Kidney (tissue), 14 donors: Measurements from ENCODE around the gene CLEC3B. TPM values are rescaled to one million over a fixed set of nuclear protein-coding genes. Genes with fewer than 3 reads are reported as not detected.

Experiments used
- DNase-seq, 5 donors: peaks; one replicate each; pipeline ENCODE4 v3.0.0-alpha.2; 2013 to 2020
- FAIRE-seq: peaks from 2 replicates; lab custom pipeline; 2012; peaks lifted over from hg19 to GRCh38; lab: Jason Lieb, UNC
- H3K27ac ChIP-seq, 2 donors: one replicate each; pipeline ENCODE4 v1.7.0; 2013; ENCODE audit warnings: low read depth in 2 of 2, low read length in 2 of 2, inconsistent platforms in 1 of 2
- H3K27me3 ChIP-seq: one replicate; pipeline ENCODE4 v1.7.1; 2013; ENCODE audit warnings: low read length, inconsistent platforms; ENCODE audit not compliant: control insufficient read depth, insufficient read depth
- H3K36me3 ChIP-seq, 3 donors: one replicate each; pipeline versions ENCODE4 v1.7.0 to v1.7.1; 2013; ENCODE audit warnings: low read length in 3 of 3, control low read depth in 1 of 3, inconsistent platforms in 1 of 3; ENCODE audit not compliant: insufficient read depth in 3 of 3, control insufficient read depth in 2 of 3
- H3K4me1 ChIP-seq, 3 donors: one replicate each; pipeline versions ENCODE4 v1.7.0 to v1.7.1; 2013; ENCODE audit warnings: low read length in 3 of 3, inconsistent platforms in 1 of 3, low read depth in 1 of 3; ENCODE audit not compliant: control insufficient read depth in 2 of 3, insufficient read depth in 2 of 3
- H3K4me3 ChIP-seq, 3 donors: one replicate each; pipeline versions ENCODE4 v1.7.0 to v1.8.1; 2013; ENCODE audit warnings: low read length in 3 of 3, control low read depth in 1 of 3, inconsistent platforms in 1 of 3
- H3K9ac ChIP-seq, 3 donors: one replicate each; pipeline versions ENCODE4 v1.7.0 to v1.7.1; 2013; ENCODE audit warnings: low read length in 3 of 3, control low read depth in 1 of 3, inconsistent platforms in 1 of 3
- H3K9me3 ChIP-seq, 3 donors: one replicate each; pipeline versions ENCODE4 v1.7.0 to v1.7.1; 2013; ENCODE audit warnings: low read length in 3 of 3, control low read depth in 1 of 3, inconsistent platforms in 1 of 3; ENCODE audit not compliant: control insufficient read depth in 2 of 3, insufficient read depth in 1 of 3
- intact Hi-C: fragments of 100-400 bp; cut with DNase I; formaldehyde crosslinking; loops from one replicate; pipeline ENCODE4 v1.11.1; 2022
- polyA plus RNA-seq: library from polyadenylated mRNA; stranded (reverse); fragments of 350-450 nt; fragmentation: Illumina TruSeq; extraction: RNeasy Lipid Tissue Mini Kit (QIAGEN cat#74804); gene quantifications from one replicate; pipeline ENCODE4 v1.2.3, GENCODE V29; 2014; ENCODE audit warnings: low read depth, low replicate concordance; ENCODE audit not compliant: insufficient read depth
- total RNA-seq: library from RNA; stranded (reverse); fragmentation: NEBNext Ultra II Directional; extraction: Animal tissue kit (Norgen Biotek cat#: 25700); gene quantifications from one replicate; pipeline ENCODE4 v1.2.1, GENCODE V29; 2021
- TF ChIP-seq, protein P1 (sequence below): IDR thresholded peaks from 3 replicates; pipeline ENCODE4 v1.5.1; 2012; ENCODE audit warnings: mild to moderate bottlenecking, moderate library complexity, borderline replicate concordance; ENCODE audit not compliant: insufficient read depth; ENCODE audit errors: extremely low read depth
- donor health status: control.
- donor health status: control.
- donor health status: control.
- donor health status: control.
- donor health status: control.
- donor health status: DM: yes; HTN: yes; CAD: no.
- donor health status: Normal renal cell carcinoma (clear cell type).

The CLEC3B gene
- total and polyA plus RNA-seq, 2 donors from 2014 or later = 45.3 to 284 TPM

DNA sequence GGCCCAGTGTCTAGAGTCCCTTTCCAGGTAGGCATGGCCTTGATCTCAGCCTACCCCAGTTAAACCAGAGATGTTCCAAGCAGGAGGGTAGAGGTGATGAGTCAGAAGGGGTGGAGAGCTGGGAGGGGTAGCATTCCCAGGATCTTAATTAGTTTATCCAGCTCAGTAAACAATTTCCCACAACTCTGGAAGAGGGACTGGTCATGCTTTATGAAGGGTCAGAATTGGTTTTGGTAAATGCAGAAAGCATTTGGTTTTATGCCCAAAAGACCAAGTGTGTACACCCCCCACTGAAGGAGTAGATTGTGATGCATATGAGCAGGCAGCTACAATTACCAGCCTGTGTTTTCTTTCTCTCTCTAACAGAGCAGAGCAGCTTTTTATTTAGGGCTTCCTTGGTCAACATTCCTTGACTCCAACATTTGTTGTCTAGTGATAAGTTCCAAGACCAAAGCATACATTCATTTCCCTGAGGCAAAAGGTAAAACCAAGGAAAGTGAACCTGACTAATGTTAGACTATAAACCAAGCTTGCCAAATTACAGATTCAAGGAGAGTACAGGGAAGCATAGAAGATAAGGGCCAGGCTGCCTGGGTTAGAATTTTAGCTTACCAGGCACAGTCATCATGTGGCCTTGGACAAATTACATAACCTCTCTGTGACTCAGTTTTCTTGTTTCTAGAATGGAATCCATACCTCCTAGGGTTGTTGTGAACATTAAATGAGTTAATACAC is 32.5 kb upstream of the CLEC3B start:
- peak in 2 of 5 donors; percentile 42 to 56 for DNase-seq
- Histone ChIP-seq H3K27me3 (no peaks in the 10 kb centered on the region), H3K4me3 (no peak overlapping the region), H3K36me3 (peaks cover 0 to 29% (median 21%) of the 10 kb centered on the region in 3 donors), H3K9ac (no peak overlapping the region), H3K27ac (peak overlapping the region; percentile 43 to 64), H3K9me3 (no peaks in the 10 kb centered on the region), H3K4me1 (peaks cover 0 to 17% (median 13%) of the 10 kb centered on the region in 3 donors)
- intact Hi-C loops = no loop called here
- FAIRE-seq = no peak
- TF ChIP-seq, protein P1, sequence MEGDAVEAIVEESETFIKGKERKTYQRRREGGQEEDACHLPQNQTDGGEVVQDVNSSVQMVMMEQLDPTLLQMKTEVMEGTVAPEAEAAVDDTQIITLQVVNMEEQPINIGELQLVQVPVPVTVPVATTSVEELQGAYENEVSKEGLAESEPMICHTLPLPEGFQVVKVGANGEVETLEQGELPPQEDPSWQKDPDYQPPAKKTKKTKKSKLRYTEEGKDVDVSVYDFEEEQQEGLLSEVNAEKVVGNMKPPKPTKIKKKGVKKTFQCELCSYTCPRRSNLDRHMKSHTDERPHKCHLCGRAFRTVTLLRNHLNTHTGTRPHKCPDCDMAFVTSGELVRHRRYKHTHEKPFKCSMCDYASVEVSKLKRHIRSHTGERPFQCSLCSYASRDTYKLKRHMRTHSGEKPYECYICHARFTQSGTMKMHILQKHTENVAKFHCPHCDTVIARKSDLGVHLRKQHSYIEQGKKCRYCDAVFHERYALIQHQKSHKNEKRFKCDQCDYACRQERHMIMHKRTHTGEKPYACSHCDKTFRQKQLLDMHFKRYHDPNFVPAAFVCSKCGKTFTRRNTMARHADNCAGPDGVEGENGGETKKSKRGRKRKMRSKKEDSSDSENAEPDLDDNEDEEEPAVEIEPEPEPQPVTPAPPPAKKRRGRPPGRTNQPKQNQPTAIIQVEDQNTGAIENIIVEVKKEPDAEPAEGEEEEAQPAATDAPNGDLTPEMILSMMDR = no peak

DNA sequence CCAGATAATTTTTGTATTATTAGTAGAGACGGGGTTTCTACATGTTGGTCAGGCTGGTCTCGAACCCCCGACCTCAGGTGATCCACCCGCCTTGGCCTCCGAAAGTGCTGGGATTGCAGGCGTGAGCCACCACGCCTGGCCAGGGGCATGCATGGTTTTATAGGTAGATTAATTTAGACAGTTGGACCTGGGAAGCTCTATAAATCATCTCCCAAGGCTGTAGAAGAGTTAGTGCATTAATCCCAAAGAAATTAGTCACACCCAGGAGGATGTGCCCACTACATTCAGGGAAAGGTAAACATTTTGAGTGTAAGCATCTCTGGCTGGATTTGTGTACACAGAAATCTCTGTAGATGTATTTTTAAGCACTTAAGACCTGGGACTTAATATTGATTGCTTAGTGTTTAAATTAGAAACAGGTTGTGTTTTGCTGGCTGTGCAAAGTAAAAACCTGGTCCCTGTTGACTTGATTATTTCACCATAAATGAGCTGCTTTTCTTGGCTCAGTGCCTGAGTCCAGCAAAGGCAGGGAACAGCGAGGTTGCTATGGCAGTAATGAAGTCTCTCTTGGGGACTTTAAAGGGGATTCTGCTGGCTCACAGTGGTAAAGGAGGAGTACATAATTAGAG is 30.8 kb upstream of the CLEC3B start:
- TF ChIP-seq, protein P1 = no peak
- Histone ChIP-seq H3K27ac (peak overlapping the region in 1 of 2 donors; percentile 23), H3K4me1 (peaks cover 0 to 17% (median 13%) of the 10 kb centered on the region in 3 donors), H3K4me3 (peak overlapping the region in 1 of 3 donors; percentile 10), H3K9ac (peak overlapping the region in 1 of 3 donors; percentile 25), H3K27me3 (no peaks in the 10 kb centered on the region), H3K9me3 (no peaks in the 10 kb centered on the region), H3K36me3 (peaks cover under 1 to 28% (median 22%) of the 10 kb centered on the region in 3 donors)
- DNase-seq = peak in 4 of 5 donors; percentile 40 to 93 (median 60)
- intact Hi-C loops = no loop called here
- no peak for FAIRE-seq

GRCh38 chr3:44996556-44996969 is 29.5 kb upstream of the CLEC3B start:
- H3K27ac ChIP-seq = peak overlapping the region in 1 of 2 donors; percentile 19
- FAIRE-seq (no peak), DNase-seq (peak in 1 of 5 donors; percentile 38)
- no peaks in the 10 kb centered on the region for H3K9me3 ChIP-seq
- TF ChIP-seq, protein P1 = no peak
- H3K27me3 ChIP-seq = no peaks in the 10 kb centered on the region
- no peak overlapping the region for H3K9ac ChIP-seq
- H3K4me3 ChIP-seq = no peak overlapping the region
- peaks cover 2 to 19% (median 14%) of the 10 kb centered on the region in 3 donors for H3K36me3 ChIP-seq
- H3K4me1 ChIP-seq = peaks cover 0 to 19% (median 13%) of the 10 kb centered on the region in 3 donors
- intact Hi-C loops = no loop called here
